ENCODE results near the gene NLRC5.

GRCh38 chr16:57032931-57033330, 43.6 kb downstream of the NLRC5 start:
- TF ChIP-seq, protein P1, sequence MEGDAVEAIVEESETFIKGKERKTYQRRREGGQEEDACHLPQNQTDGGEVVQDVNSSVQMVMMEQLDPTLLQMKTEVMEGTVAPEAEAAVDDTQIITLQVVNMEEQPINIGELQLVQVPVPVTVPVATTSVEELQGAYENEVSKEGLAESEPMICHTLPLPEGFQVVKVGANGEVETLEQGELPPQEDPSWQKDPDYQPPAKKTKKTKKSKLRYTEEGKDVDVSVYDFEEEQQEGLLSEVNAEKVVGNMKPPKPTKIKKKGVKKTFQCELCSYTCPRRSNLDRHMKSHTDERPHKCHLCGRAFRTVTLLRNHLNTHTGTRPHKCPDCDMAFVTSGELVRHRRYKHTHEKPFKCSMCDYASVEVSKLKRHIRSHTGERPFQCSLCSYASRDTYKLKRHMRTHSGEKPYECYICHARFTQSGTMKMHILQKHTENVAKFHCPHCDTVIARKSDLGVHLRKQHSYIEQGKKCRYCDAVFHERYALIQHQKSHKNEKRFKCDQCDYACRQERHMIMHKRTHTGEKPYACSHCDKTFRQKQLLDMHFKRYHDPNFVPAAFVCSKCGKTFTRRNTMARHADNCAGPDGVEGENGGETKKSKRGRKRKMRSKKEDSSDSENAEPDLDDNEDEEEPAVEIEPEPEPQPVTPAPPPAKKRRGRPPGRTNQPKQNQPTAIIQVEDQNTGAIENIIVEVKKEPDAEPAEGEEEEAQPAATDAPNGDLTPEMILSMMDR (IDR thresholded peaks at IDR 0.05; ENCODE audit: insufficient read depth, low read length, poor library complexity, severe bottlenecking), result no peak
- no peak for TF ChIP-seq EZH2phosphoT487 (conservative IDR thresholded peaks at IDR 0.05; ENCODE audit: low read length)
